ENCODE results near the gene PPP6R3. TPM values are rescaled to one million over a fixed set of nuclear protein-coding genes. Genes with fewer than 3 reads are reported as not detected.

Gene PPP6R3, protein sequence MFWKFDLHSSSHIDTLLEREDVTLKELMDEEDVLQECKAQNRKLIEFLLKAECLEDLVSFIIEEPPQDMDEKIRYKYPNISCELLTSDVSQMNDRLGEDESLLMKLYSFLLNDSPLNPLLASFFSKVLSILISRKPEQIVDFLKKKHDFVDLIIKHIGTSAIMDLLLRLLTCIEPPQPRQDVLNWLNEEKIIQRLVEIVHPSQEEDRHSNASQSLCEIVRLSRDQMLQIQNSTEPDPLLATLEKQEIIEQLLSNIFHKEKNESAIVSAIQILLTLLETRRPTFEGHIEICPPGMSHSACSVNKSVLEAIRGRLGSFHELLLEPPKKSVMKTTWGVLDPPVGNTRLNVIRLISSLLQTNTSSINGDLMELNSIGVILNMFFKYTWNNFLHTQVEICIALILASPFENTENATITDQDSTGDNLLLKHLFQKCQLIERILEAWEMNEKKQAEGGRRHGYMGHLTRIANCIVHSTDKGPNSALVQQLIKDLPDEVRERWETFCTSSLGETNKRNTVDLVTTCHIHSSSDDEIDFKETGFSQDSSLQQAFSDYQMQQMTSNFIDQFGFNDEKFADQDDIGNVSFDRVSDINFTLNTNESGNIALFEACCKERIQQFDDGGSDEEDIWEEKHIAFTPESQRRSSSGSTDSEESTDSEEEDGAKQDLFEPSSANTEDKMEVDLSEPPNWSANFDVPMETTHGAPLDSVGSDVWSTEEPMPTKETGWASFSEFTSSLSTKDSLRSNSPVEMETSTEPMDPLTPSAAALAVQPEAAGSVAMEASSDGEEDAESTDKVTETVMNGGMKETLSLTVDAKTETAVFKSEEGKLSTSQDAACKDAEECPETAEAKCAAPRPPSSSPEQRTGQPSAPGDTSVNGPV
- polyA plus RNA-seq (2011; rRNA removed): 48.3 and 58.5 TPM in 2 replicates
- 88.3 and 103 TPM in 2 replicates for polyA minus RNA-seq (2011; rRNA and poly(A)+ RNA removed)

DNA sequence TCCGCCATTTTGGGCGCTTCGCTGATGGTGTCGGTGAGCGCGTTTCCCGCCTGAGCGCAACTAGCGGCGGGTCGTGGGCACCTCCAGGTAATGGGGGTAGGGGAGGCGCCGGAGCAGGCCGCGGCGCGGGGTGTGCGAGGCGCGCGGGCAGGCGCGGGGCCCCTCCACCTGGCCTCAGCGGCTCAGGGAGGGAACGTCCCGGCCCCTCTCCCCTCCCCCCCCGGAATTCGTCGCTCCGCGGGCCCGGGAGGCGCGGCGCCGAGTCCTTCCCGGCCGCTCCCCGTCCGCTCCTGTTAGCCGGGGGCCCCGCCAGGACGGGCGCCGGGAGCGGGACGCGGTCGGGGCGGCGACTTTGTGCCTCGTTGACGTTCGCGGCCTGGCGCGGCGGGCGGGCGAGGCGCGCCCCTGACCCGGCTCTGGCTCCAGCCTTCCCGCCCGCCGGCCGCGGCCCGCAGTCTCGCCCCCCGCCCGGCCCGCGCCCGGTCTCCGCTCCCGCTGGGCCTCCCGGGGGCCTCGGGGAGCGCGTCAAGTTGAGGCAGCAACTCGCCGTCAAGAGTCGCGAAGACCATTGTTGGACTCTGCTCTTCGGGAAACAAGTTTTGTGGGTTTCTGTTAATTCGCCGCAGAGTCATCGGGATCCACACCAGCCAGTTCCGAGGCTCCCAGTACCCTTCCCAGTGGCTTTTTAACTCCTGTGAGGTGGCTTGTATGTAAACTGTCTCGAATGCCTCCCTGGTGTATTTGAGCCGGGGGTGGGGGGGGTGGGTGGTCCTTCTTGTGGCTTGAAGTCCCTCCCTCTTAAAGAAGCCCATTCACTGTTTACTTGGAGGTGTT lies at the start of gene PPP6R3:
PPP6R3 (plus strand) TSS at position 12 of the 834 bp plus-strand sequence. CDS start 76,913 bp downstream, outside the sequence.
- ChIA-PET CTCF (no interaction called here), POLR2A (interaction anchor here (0.5 to 1.6 kb wide), 7 partner anchors 38 to 302 kb away, joined by 3 to 9 read pairs (median 3); partner anchors contain the start of gene C11orf24)
- Histone ChIP-seq H3K9me3 (ENCODE audit: control insufficient read depth, insufficient read depth, low read length) (no peaks in the 10 kb centered on the region; the same call in 1 of the 2 replicates), H3K27me3 (ENCODE audit: control insufficient read depth, insufficient read depth, low read length) (no peaks in the 10 kb centered on the region), H3K4me3 (ENCODE audit: low read depth, low read length) (peak within 1 kb of the TSS; percentile 79), H3K27ac (ENCODE audit: low read depth, low read length) (peak within 1 kb of the TSS; percentile 92)
- no peak for DNase-seq (ENCODE audit: low read depth, low spot score)
- TF ChIP-seq, protein P1, sequence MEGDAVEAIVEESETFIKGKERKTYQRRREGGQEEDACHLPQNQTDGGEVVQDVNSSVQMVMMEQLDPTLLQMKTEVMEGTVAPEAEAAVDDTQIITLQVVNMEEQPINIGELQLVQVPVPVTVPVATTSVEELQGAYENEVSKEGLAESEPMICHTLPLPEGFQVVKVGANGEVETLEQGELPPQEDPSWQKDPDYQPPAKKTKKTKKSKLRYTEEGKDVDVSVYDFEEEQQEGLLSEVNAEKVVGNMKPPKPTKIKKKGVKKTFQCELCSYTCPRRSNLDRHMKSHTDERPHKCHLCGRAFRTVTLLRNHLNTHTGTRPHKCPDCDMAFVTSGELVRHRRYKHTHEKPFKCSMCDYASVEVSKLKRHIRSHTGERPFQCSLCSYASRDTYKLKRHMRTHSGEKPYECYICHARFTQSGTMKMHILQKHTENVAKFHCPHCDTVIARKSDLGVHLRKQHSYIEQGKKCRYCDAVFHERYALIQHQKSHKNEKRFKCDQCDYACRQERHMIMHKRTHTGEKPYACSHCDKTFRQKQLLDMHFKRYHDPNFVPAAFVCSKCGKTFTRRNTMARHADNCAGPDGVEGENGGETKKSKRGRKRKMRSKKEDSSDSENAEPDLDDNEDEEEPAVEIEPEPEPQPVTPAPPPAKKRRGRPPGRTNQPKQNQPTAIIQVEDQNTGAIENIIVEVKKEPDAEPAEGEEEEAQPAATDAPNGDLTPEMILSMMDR (IDR thresholded peaks at IDR 0.05; ENCODE audit: low read depth, low read length): no peak

DNA sequence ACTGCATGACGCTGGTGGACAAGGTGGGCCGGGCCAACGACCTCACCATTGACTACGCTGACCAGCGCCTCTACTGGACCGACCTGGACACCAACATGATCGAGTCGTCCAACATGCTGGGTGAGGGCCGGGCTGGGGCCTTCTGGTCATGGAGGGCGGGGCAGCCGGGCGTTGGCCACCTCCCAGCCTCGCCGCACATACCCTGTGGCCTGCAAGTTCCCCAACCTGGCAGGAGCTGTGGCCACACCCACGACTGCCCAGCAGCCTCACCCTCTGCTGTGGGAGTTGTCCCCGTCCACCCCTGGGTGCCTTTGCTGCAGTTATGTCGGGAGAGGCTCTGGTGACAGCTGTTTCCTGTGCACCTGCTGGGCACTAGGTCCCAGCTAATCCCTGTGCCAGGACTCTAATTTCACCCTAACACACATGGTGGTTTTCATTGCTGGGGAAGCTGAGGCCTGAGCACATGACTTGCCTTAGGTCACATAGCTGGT lies 49.0 kb upstream of the PPP6R3 start:
- H3K27ac ChIP-seq (ENCODE audit: low read depth, low read length): no peak overlapping the region
- CTCF ChIA-PET: no interaction called here
- H3K9me3 ChIP-seq (ENCODE audit: control insufficient read depth, insufficient read depth, low read length): no peaks in the 10 kb centered on the region; the same call in 1 of the 2 replicates
- no peak overlapping the region for H3K4me3 ChIP-seq (ENCODE audit: low read depth, low read length)
- POLR2A ChIA-PET: no interaction called here
- TF ChIP-seq, protein P1 (IDR thresholded peaks at IDR 0.05; ENCODE audit: low read depth, low read length): no peak
- DNase-seq (ENCODE audit: low read depth, low spot score): no peak
- no peaks in the 10 kb centered on the region for H3K27me3 ChIP-seq (ENCODE audit: control insufficient read depth, insufficient read depth, low read length)

DNA sequence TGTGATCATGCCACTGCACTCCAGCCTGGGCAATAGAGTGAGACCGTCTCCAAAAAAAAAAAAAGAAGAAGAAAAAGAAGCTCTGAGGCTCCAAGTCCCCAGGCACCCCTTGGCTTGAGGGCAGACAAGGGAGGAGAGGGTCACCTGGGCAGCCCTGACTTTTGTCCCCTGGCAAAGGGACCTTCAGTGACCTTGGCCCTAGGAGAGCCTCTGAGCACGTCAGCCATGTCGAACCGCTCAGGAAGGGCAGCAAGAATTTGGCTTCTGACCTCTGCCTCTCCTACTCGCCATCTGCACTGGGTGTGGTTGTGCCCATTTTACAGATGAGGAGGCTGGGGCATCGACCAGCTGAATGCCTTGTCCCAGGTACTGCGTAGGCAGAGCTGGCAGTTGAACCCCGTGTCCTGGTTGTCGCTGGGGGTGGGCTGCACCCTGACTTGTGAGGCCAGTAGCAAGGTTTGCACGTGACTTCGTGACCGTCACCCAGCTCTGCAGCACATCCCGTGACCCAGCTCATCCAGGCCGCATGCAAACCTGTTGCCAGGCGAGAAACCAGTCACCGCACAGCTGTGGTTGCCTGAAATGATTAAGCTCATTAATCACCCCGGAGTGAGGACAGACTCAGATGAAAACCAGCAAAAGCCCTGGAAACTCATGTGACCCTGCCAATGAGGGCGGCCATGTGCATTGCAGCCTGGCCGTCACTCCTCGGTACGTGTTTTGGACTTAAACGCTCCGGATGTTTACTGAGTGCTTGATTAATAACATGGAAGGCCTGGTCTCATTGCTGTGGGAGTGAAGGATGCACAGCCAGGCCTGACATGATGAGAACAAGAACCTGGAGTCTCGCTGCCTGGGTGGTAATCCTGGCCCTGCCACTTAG lies 47.7 kb upstream of the PPP6R3 start:
- Histone ChIP-seq H3K27ac (ENCODE audit: low read depth, low read length) (no peak overlapping the region), H3K27me3 (ENCODE audit: control insufficient read depth, insufficient read depth, low read length) (no peaks in the 10 kb centered on the region), H3K4me3 (ENCODE audit: low read depth, low read length) (no peak overlapping the region), H3K9me3 (ENCODE audit: control insufficient read depth, insufficient read depth, low read length) (no peaks in the 10 kb centered on the region; the same call in 1 of the 2 replicates)
- DNase-seq (ENCODE audit: low read depth, low spot score): no peak
- TF ChIP-seq, protein P1 (IDR thresholded peaks at IDR 0.05; ENCODE audit: low read depth, low read length): no peak
- ChIA-PET CTCF (no interaction called here), POLR2A (no interaction called here)

DNA sequence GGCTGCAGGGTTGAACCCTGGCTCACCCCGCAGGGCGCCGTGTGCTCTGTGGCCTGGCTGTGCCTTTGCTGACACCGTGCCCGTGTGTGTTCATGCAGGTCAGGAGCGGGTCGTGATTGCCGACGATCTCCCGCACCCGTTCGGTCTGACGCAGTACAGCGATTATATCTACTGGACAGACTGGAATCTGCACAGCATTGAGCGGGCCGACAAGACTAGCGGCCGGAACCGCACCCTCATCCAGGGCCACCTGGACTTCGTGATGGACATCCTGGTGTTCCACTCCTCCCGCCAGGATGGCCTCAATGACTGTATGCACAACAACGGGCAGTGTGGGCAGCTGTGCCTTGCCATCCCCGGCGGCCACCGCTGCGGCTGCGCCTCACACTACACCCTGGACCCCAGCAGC lies 47.0 kb upstream of the PPP6R3 start:
- H3K4me3 ChIP-seq (ENCODE audit: low read depth, low read length): no peak overlapping the region
- no peaks in the 10 kb centered on the region; the same call in 1 of the 2 replicates for H3K9me3 ChIP-seq (ENCODE audit: control insufficient read depth, insufficient read depth, low read length)
- no peaks in the 10 kb centered on the region for H3K27me3 ChIP-seq (ENCODE audit: control insufficient read depth, insufficient read depth, low read length)
- DNase-seq (ENCODE audit: low read depth, low spot score): no peak
- CTCF ChIA-PET: no interaction called here
- H3K27ac ChIP-seq (ENCODE audit: low read depth, low read length): no peak overlapping the region
- TF ChIP-seq, protein P1 (IDR thresholded peaks at IDR 0.05; ENCODE audit: low read depth, low read length): no peak
- POLR2A ChIA-PET: no interaction called here

All from AG04450 (cell line).